ENCODE results near the gene MAL. TPM values are rescaled to one million over a fixed set of nuclear protein-coding genes. Genes with fewer than 3 reads are reported as not detected.

MAL gene
- total and polyA plus RNA-seq, 2 of the 4 experiments (the other 2 are of a cell fraction) = not detected

- Histone ChIP-seq H3K27ac (ENCODE audit: insufficient read depth, low read length) (no peak overlapping the region), H3K4ac (ENCODE audit: low read depth, low read length) (no peak overlapping the region), H2AK9ac (replicated peaks; ENCODE audit: low read depth, low read length, poor library complexity) (no peak overlapping the region), H4K5ac (ENCODE audit: low read depth, low read length) (no peak overlapping the region), H2AK5ac (ENCODE audit: low read depth, low read length) (no peak overlapping the region), H3K4me3 (ENCODE audit: insufficient read depth, low read depth, low read length) (no peak overlapping the region), H3K9me3 (ENCODE audit: control insufficient read depth, insufficient read depth, low read length) (no peaks in the 10 kb centered on the region), H3K4me1 (ENCODE audit: control insufficient read depth, insufficient read depth, low read length) (peaks cover 1% of the 10 kb centered on the region; the same call in 1 of the 2 replicates), H3K14ac (replicated peaks; ENCODE audit: low read depth, low read length) (no peak overlapping the region), H3K36me3 (ENCODE audit: control insufficient read depth, insufficient read depth, low read length) (no peaks in the 10 kb centered on the region), H3K18ac (ENCODE audit: low read depth, low read length) (no peak overlapping the region), H3K56ac (ENCODE audit: extremely low read depth, insufficient read depth, low read length) (no peak overlapping the region), H3K9ac (ENCODE audit: low read depth, low read length) (no peak overlapping the region), H4K8ac (ENCODE audit: low read depth in 2 of 2, low read length in 2 of 2) (no peak overlapping the region), H2BK15ac (ENCODE audit: low read depth, low read length) (no peak overlapping the region), H2BK20ac (ENCODE audit: low read depth, low read length) (no peak overlapping the region), H3K27me3 (ENCODE audit: control insufficient read depth, insufficient read depth, low read length) (peaks cover 31% of the 10 kb centered on the region; the same call in 1 of the 2 replicates), H3K23ac (ENCODE audit: low read depth, low read length) (no peak overlapping the region), H2AFZ (replicated peaks; ENCODE audit: low read length, poor library complexity) (no peak overlapping the region), H3K79me1 (ENCODE audit: low read depth in 1 of 2, low read length in 2 of 2) (no peaks in the 10 kb centered on the region), H3K9me1 (ENCODE audit: insufficient read depth, low read length) (0 out of 2 replicates have a peak, but pooled peaks cover 3% of the 10 kb centered on the region), H2BK5ac (ENCODE audit: low read depth, low read length, poor library complexity, severe bottlenecking) (no peak overlapping the region), H2BK120ac (ENCODE audit: low read depth, low read length) (no peak overlapping the region), H3K4me2 (ENCODE audit: low read depth, low read length) (no peak overlapping the region), H4K20me1 (ENCODE audit: insufficient read depth, low read length) (no peaks in the 10 kb centered on the region), H4K91ac (ENCODE audit: insufficient read depth, low read depth, low read length) (no peak overlapping the region)
- ChIA-PET CTCF (no interaction called here), POLR2A (ENCODE audit: unreplicated experiment) (no interaction called here)
- DNase-seq (no peak), ATAC-seq (ENCODE audit: low read depth) (no peak)
- no TSS peak for BruUV-seq (replicated peaks)
- dilution Hi-C loops (cut with HindIII; ENCODE audit: low sequenced_read_pairs, unreplicated experiment) (no loop called here), intact Hi-C loops (cut with micrococcal nuclease) (no loop called here), in situ Hi-C loops (cut with MboI; ENCODE audit: low sequenced_read_pairs) (no loop called here)
- TF ChIP-seq RCOR1 (IDR thresholded peaks at IDR 0.05; ENCODE audit: insufficient replicate concordance, low read length) (no peak), RFX5 (IDR thresholded peaks at IDR 0.05; ENCODE audit: low read depth, low read length) (no peak), MAFK (IDR thresholded peaks at IDR 0.05; ENCODE audit: low read depth, low read length) (no peak)
- no CpG with 5 or more reads among the region's 6 CpGs for WGBS, 2 experiments (ENCODE audit: extremely low coverage in 2 of 2, insufficient read length in 1 of 2)
Measured at GRCh38 chr2:95049961-95050360, 24.5 kb downstream of the MAL start.

Measured in IMR-90 (cell line).